ENCODE measurements around the gene ARL4C. TPM values are rescaled to one million over a fixed set of nuclear protein-coding genes. Genes with fewer than 3 reads are reported as not detected.

ARL4C gene
- polyA plus RNA-seq, 1 of the 3 experiments (the other 2 are of a cell fraction): 24.0 TPM

DNA sequence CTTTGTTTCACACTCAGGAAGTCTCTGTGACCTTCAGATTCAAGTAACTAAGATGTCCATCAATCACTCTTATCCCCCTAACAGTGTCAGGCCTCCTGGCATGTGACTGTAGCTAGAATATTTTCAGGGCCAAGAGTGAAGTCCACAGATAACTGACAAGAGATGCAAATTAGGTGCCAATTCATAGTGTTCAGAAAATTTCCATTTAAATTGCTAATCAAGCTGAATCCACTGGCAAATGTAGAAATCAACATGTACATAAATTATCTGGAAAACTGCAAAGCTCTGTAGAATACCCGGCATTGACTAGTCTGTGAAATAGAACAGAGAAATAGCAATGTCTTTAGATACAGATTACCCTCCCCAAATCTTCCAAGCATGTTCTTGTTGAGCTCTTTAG lies 38.6 kb upstream of the ARL4C start:
- 94% methylated on average over 1 of the region's 1 CpG for WGBS (ENCODE audit: low lambda C conversion rate)
- ChIA-PET POLR2A (no interaction called here), CTCF (interaction anchor here (1.0 to 10.2 kb wide), 14 partner anchors 10 to 582 kb away, joined by 3 to 41 read pairs (median 4); partner anchors contain the start of gene ARL4C)
- TF ChIP-seq SMC3 (IDR thresholded peaks at IDR 0.05; ENCODE audit: low read depth, low read length): no peak
- no peak for TF ChIP-seq ELF1 (IDR thresholded peaks at IDR 0.05)
- no peak for TF ChIP-seq CHD2 (IDR thresholded peaks at IDR 0.05; ENCODE audit: low read length, partially characterized antibody)
- TF ChIP-seq FOXJ3 (CRISPR knock-in tag; IDR thresholded peaks at IDR 0.05): no peak
- TF ChIP-seq, protein P1, sequence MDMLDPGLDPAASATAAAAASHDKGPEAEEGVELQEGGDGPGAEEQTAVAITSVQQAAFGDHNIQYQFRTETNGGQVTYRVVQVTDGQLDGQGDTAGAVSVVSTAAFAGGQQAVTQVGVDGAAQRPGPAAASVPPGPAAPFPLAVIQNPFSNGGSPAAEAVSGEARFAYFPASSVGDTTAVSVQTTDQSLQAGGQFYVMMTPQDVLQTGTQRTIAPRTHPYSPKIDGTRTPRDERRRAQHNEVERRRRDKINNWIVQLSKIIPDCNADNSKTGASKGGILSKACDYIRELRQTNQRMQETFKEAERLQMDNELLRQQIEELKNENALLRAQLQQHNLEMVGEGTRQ (IDR thresholded peaks at IDR 0.05; ENCODE audit: borderline replicate concordance, low read depth, low read length): no peak
- no peak for TF ChIP-seq TAF1 (IDR thresholded peaks at IDR 0.05; ENCODE audit: borderline replicate concordance, low read depth, low read length)
- no peak for TF ChIP-seq TCF12 (IDR thresholded peaks at IDR 0.05)
- no peak for TF ChIP-seq USF1 (IDR thresholded peaks at IDR 0.05; ENCODE audit: borderline replicate concordance, low read depth)
- no peak for TF ChIP-seq YY1 (IDR thresholded peaks at IDR 0.05; ENCODE audit: low read depth)
- TF ChIP-seq JUND (IDR thresholded peaks at IDR 0.05): no peak
- Histone ChIP-seq H3K79me2 (ENCODE audit: insufficient read depth) (no peaks in the 10 kb centered on the region), H3K4me1 (ENCODE audit: control insufficient read depth in 1 of 2, insufficient read depth in 2 of 2, low read depth in 1 of 2, low read length in 1 of 2) (peaks cover 0 to 29% of the 10 kb centered on the region in 2 experiments; a peak in 1 of 4 replicates), H4K20me1 (ENCODE audit: insufficient read depth) (no peaks in the 10 kb centered on the region), H3K4me2 (no peak overlapping the region), H3K27me3 (ENCODE audit: insufficient read depth) (no peaks in the 10 kb centered on the region), H3F3A (replicated peaks; ENCODE audit: insufficient read depth) (no peaks in the 10 kb centered on the region), H3K9ac (no peak overlapping the region), H3K9me3 (no peaks in the 10 kb centered on the region), H3K4me3 (ENCODE audit: low read depth in 2 of 2, low read length in 1 of 2) (no peak overlapping the region), H3K9me2 (no peaks in the 10 kb centered on the region), H3K27ac (ENCODE audit: low read depth in 2 of 2, low read length in 1 of 2) (peak overlapping the region in 1 of 2 experiments; percentile 23; a peak in 1 of 4 replicates), H2AFZ (ENCODE audit: low read depth) (no peak overlapping the region), H3K36me3 (replicated peaks in 1 of 2; ENCODE audit: control insufficient read depth in 1 of 2, insufficient read depth in 2 of 2, low read length in 1 of 2) (no peaks in the 10 kb centered on the region)
- DNase-seq: no peak

GRCh38 chr2:234534515-234534914 lies 37.6 kb upstream of the ARL4C start:
- Histone ChIP-seq H3K4me3 (ENCODE audit: low read depth in 2 of 2, low read length in 1 of 2) (no peak overlapping the region), H3K4me1 (ENCODE audit: control insufficient read depth in 1 of 2, insufficient read depth in 2 of 2, low read depth in 1 of 2, low read length in 1 of 2) (peaks cover 0 to 35% of the 10 kb centered on the region in 2 experiments; a peak in 1 of 4 replicates), H3F3A (replicated peaks; ENCODE audit: insufficient read depth) (no peaks in the 10 kb centered on the region), H3K9me2 (no peaks in the 10 kb centered on the region), H3K36me3 (replicated peaks in 1 of 2; ENCODE audit: control insufficient read depth in 1 of 2, insufficient read depth in 2 of 2, low read length in 1 of 2) (no peaks in the 10 kb centered on the region), H3K9ac (no peak overlapping the region), H3K9me3 (no peaks in the 10 kb centered on the region), H2AFZ (ENCODE audit: low read depth) (no peak overlapping the region), H3K27me3 (ENCODE audit: insufficient read depth) (no peaks in the 10 kb centered on the region), H3K4me2 (no peak overlapping the region), H3K79me2 (ENCODE audit: insufficient read depth) (no peaks in the 10 kb centered on the region), H4K20me1 (ENCODE audit: insufficient read depth) (no peaks in the 10 kb centered on the region), H3K27ac (ENCODE audit: low read depth in 2 of 2, low read length in 1 of 2) (no peak overlapping the region; a peak in 1 of 4 replicates)
- no peak for DNase-seq
- WGBS (ENCODE audit: low lambda C conversion rate): 72% methylated on average over 6 of the region's 8 CpGs
- POLR2A ChIA-PET: interaction anchor here (0.8 kb wide), 1 partner anchor 37 kb away, joined by 3 read pairs; the partner anchor contains the start of gene ARL4C
- CTCF ChIA-PET: interaction anchor here (1.3 to 10.2 kb wide), 5 partner anchors 10 to 583 kb away, joined by 5 to 41 read pairs (median 8); no protein-coding TSS in a partner anchor
- TF ChIP-seq RAD21 (IDR thresholded peaks at IDR 0.05; ENCODE audit: low read length) (no peak), RFX5 (IDR thresholded peaks at IDR 0.05; ENCODE audit: low read length) (no peak), PBX3 (IDR thresholded peaks at IDR 0.05) (no peak), EP300 (IDR thresholded peaks at IDR 0.05; ENCODE audit: borderline replicate concordance in 1 of 2, low read depth in 1 of 2, low read length in 1 of 2) (no peak), TAF1 (IDR thresholded peaks at IDR 0.05; ENCODE audit: borderline replicate concordance, low read depth, low read length) (no peak), TCF12 (IDR thresholded peaks at IDR 0.05) (no peak), JUND (IDR thresholded peaks at IDR 0.05) (no peak), NRF1 (IDR thresholded peaks at IDR 0.05; ENCODE audit: low read depth, low read length) (no peak), TEAD4 (IDR thresholded peaks at IDR 0.05; ENCODE audit: borderline replicate concordance, insufficient read depth) (no peak), MEF2A (IDR thresholded peaks at IDR 0.05; ENCODE audit: borderline replicate concordance, low read depth) (no peak), MXI1 (IDR thresholded peaks at IDR 0.05; ENCODE audit: low read depth, low read length) (no peak), EZH2phosphoT487 (IDR thresholded peaks at IDR 0.05; ENCODE audit: borderline replicate concordance, low read depth) (no peak), POLR2AphosphoS5 (IDR thresholded peaks at IDR 0.05; ENCODE audit: low read depth, low read length) (no peak), RXRA (IDR thresholded peaks at IDR 0.05; ENCODE audit: borderline replicate concordance, low read depth) (no peak)
- TF ChIP-seq, protein P2, sequence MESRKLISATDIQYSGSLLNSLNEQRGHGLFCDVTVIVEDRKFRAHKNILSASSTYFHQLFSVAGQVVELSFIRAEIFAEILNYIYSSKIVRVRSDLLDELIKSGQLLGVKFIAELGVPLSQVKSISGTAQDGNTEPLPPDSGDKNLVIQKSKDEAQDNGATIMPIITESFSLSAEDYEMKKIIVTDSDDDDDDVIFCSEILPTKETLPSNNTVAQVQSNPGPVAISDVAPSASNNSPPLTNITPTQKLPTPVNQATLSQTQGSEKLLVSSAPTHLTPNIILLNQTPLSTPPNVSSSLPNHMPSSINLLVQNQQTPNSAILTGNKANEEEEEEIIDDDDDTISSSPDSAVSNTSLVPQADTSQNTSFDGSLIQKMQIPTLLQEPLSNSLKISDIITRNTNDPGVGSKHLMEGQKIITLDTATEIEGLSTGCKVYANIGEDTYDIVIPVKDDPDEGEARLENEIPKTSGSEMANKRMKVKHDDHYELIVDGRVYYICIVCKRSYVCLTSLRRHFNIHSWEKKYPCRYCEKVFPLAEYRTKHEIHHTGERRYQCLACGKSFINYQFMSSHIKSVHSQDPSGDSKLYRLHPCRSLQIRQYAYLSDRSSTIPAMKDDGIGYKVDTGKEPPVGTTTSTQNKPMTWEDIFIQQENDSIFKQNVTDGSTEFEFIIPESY (IDR thresholded peaks at IDR 0.05; ENCODE audit: borderline replicate concordance, low read depth): no peak
- TF ChIP-seq, protein P3, sequence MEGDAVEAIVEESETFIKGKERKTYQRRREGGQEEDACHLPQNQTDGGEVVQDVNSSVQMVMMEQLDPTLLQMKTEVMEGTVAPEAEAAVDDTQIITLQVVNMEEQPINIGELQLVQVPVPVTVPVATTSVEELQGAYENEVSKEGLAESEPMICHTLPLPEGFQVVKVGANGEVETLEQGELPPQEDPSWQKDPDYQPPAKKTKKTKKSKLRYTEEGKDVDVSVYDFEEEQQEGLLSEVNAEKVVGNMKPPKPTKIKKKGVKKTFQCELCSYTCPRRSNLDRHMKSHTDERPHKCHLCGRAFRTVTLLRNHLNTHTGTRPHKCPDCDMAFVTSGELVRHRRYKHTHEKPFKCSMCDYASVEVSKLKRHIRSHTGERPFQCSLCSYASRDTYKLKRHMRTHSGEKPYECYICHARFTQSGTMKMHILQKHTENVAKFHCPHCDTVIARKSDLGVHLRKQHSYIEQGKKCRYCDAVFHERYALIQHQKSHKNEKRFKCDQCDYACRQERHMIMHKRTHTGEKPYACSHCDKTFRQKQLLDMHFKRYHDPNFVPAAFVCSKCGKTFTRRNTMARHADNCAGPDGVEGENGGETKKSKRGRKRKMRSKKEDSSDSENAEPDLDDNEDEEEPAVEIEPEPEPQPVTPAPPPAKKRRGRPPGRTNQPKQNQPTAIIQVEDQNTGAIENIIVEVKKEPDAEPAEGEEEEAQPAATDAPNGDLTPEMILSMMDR (IDR thresholded peaks at IDR 0.05): no peak

All from SK-N-SH (cell line).